Sigmoid colon (tissue), 7 donors: Measurements from ENCODE around the gene CACNA1D. TPM values are rescaled to one million over a fixed set of nuclear protein-coding genes. Genes with fewer than 3 reads are reported as not detected.

Experiments used
- DNase-seq: peaks from one replicate; pipeline ENCODE4 v3.0.0-alpha.2; 2019
- H3K27ac ChIP-seq, 4 donors: fragments of 200-600 bp; sonication (generic); one replicate each; pipeline ENCODE4 v1.5.1; 2016 to 2019; ENCODE audit warnings: mild to moderate bottlenecking in 1 of 4
- H3K27me3 ChIP-seq, 3 donors: fragments of 200-600 bp; sonication (generic); one replicate each; pipeline ENCODE4 v1.5.1; 2019; ENCODE audit warnings: mild to moderate bottlenecking in 1 of 3
- H3K36me3 ChIP-seq, 4 donors: fragments of 200-600 bp; sonication (generic); one replicate each; pipeline ENCODE4 v1.5.1; 2016 to 2019
- H3K4me1 ChIP-seq, 4 donors: fragments of 200-600 bp; sonication (generic); one replicate each; pipeline ENCODE4 v1.5.1; 2017 to 2019
- H3K4me3 ChIP-seq, 4 donors: fragments of 200-600 bp; sonication (generic); one replicate each; pipeline ENCODE4 v1.5.1; 2017 to 2019; ENCODE audit warnings: mild to moderate bottlenecking in 2 of 4, moderate library complexity in 1 of 4
- H3K9me3 ChIP-seq, 4 donors: fragments of 200-600 bp in 3 of 4; sonication (generic) in 3 of 4; one replicate each; pipeline versions ENCODE4 v1.5.1 to v1.6.1; 2013 to 2019
- CTCF ChIP-seq, 4 experiments: fragments of 450-650 bp in 3 of 4; fragments of 200-600 bp in 1 of 4; IDR thresholded peaks; one replicate each; pipeline ENCODE4 v1.5.1; 2016 to 2019; ENCODE audit warnings: antibody characterized with exemption in 4 of 4, mild to moderate bottlenecking in 3 of 4, moderate library complexity in 2 of 4
- EP300 ChIP-seq, 4 donors: sonication (generic); formaldehyde crosslinking; IDR thresholded peaks; one replicate each; pipeline ENCODE4 v1.6.1; 2017; ENCODE audit warnings: antibody characterized with exemption in 4 of 4
- POLR2A ChIP-seq, 2 donors: fragments of 450-650 bp; IDR thresholded peaks; one replicate each; pipeline ENCODE4 v1.6.1; 2016; ENCODE audit warnings: antibody characterized with exemption in 2 of 2, mild to moderate bottlenecking in 2 of 2, moderate library complexity in 2 of 2
- POLR2AphosphoS5 ChIP-seq, 4 donors: sonication (generic); formaldehyde crosslinking; IDR thresholded peaks; one replicate each; pipeline ENCODE4 v1.6.1; 2017; ENCODE audit warnings: antibody characterized with exemption in 4 of 4
- WGBS, 2 donors: extraction: QIAGEN DNeasy Blood & Tissue Kit; methylation state at CpG; one replicate each; pipeline ENCODE4 v1.1.7; 2013; 5-methylcytosine and 5-hydroxymethylcytosine counted together
- intact Hi-C: fragments of 100-400 bp; cut with DNase I; formaldehyde crosslinking; loops from one replicate; pipeline ENCODE4 v1.15.1; 2023
- polyA plus RNA-seq, 3 donors: library from polyadenylated mRNA; stranded (reverse); fragments of 200-250 nt; gene quantifications; one replicate each; pipeline ENCODE4 v1.2.3, GENCODE V29; 2013
- total RNA-seq, 4 donors: library from RNA; depleted of rRNA; stranded (reverse); fragments of >200 nt; gene quantifications; one replicate each; pipeline ENCODE4 v1.1.0, GENCODE V29; 2016
- donor health status: healthy with polysubstance abuse.
- donor health status: Bipolar disorder and iron deficiency.
- donor health status: healthy.

Gene CACNA1D
- total and polyA plus RNA-seq, 7 donors, result 1.2 to 9.7 (median 4.8) TPM

- no peak overlapping the region for H3K27ac ChIP-seq
- intact Hi-C loops, result no loop called here
- no peaks in the 10 kb centered on the region for H3K27me3 ChIP-seq
- H3K4me3 ChIP-seq, result no peak overlapping the region
- no peak for DNase-seq
- no peaks in the 10 kb centered on the region for H3K9me3 ChIP-seq
- TF ChIP-seq EP300 (IDR thresholded peaks at IDR 0.05), result no peak
- H3K36me3 ChIP-seq, result no peaks in the 10 kb centered on the region
- peaks cover 0 to 10% (median 0%) of the 10 kb centered on the region in 4 donors for H3K4me1 ChIP-seq
- 91 to 93% methylated on average over 7 of the region's 7 CpGs for WGBS, 2 donors
Observed at GRCh38 chr3:53763353-53763752, 268.9 kb downstream of the CACNA1D start.

- DNase-seq, result no peak
- intact Hi-C loops, result no loop called here
- H3K27me3 ChIP-seq, result no peaks in the 10 kb centered on the region
- H3K9me3 ChIP-seq, result no peaks in the 10 kb centered on the region
- no peaks in the 10 kb centered on the region for H3K36me3 ChIP-seq
- no peak overlapping the region for H3K27ac ChIP-seq
- 81 to 82% methylated on average over 14 of the region's 14 CpGs for WGBS, 2 donors
- peaks cover 0 to 10% (median 0%) of the 10 kb centered on the region in 4 donors for H3K4me1 ChIP-seq
- TF ChIP-seq CTCF (IDR thresholded peaks at IDR 0.05) (no peak), POLR2AphosphoS5 (IDR thresholded peaks at IDR 0.05) (no peak), POLR2A (IDR thresholded peaks at IDR 0.05) (no peak), EP300 (IDR thresholded peaks at IDR 0.05) (no peak)
- H3K4me3 ChIP-seq, result no peak overlapping the region
Observed at GRCh38 chr3:53764026-53764775, 269.8 kb downstream of the CACNA1D start.

- TF ChIP-seq POLR2AphosphoS5 (IDR thresholded peaks at IDR 0.05), result no peak
- TF ChIP-seq EP300 (IDR thresholded peaks at IDR 0.05), result no peak
- TF ChIP-seq CTCF (IDR thresholded peaks at IDR 0.05), result no peak
- TF ChIP-seq POLR2A (IDR thresholded peaks at IDR 0.05), result no peak
- intact Hi-C loops, result no loop called here
- whole genome bisulfite sequencing, 2 donors, result 89 to 93% methylated on average over 5 of the region's 5 CpGs
Observed at GRCh38 chr3:53765753-53766152, 271.3 kb downstream of the CACNA1D start.

GRCh38 chr3:53766706-53767105 lies 272.3 kb downstream of the CACNA1D start:
- intact Hi-C loops, result no loop called here
- Histone ChIP-seq H3K36me3 (no peaks in the 10 kb centered on the region), H3K4me1 (peaks cover 0 to 10% (median 0%) of the 10 kb centered on the region in 4 donors), H3K27me3 (no peaks in the 10 kb centered on the region), H3K4me3 (no peak overlapping the region), H3K9me3 (no peaks in the 10 kb centered on the region), H3K27ac (no peak overlapping the region)
- WGBS, 2 donors, result 94 to 96% methylated on average over 7 of the region's 7 CpGs
- DNase-seq, result no peak
- TF ChIP-seq POLR2AphosphoS5 (IDR thresholded peaks at IDR 0.05), result no peak
- TF ChIP-seq POLR2A (IDR thresholded peaks at IDR 0.05), result no peak
- TF ChIP-seq CTCF (IDR thresholded peaks at IDR 0.05), result no peak
- no peak for TF ChIP-seq EP300 (IDR thresholded peaks at IDR 0.05)

More at GRCh38 chr3:53765753-53766152, 271.3 kb downstream of the CACNA1D start:
- no peak for DNase-seq
- Histone ChIP-seq H3K4me3 (no peak overlapping the region), H3K4me1 (peaks cover 0 to 10% (median 0%) of the 10 kb centered on the region in 4 donors), H3K27me3 (no peaks in the 10 kb centered on the region), H3K27ac (no peak overlapping the region), H3K36me3 (no peaks in the 10 kb centered on the region), H3K9me3 (no peaks in the 10 kb centered on the region)

- no peak for TF ChIP-seq EP300 (IDR thresholded peaks at IDR 0.05)
- TF ChIP-seq CTCF (IDR thresholded peaks at IDR 0.05), result no peak
- no peak for TF ChIP-seq POLR2A (IDR thresholded peaks at IDR 0.05)
- TF ChIP-seq POLR2AphosphoS5 (IDR thresholded peaks at IDR 0.05), result no peak
- intact Hi-C loops, result no loop called here
- peaks cover 0 to 20% (median 8%) of the 10 kb centered on the region in 4 donors for H3K4me1 ChIP-seq
- DNase-seq, result no peak
- H3K27me3 ChIP-seq, result no peaks in the 10 kb centered on the region
- no peak overlapping the region for H3K4me3 ChIP-seq
- no peaks in the 10 kb centered on the region for H3K9me3 ChIP-seq
- WGBS, 2 donors, result 74 to 87% methylated on average over 12 of the region's 12 CpGs
- H3K36me3 ChIP-seq, result no peaks in the 10 kb centered on the region
- no peak overlapping the region for H3K27ac ChIP-seq
Observed at GRCh38 chr3:53768478-53769459, 274.4 kb downstream of the CACNA1D start.
